Measurements from ENCODE around the gene RTN4RL2. TPM values are rescaled to one million over a fixed set of nuclear protein-coding genes. Genes with fewer than 3 reads are reported as not detected.

Gene RTN4RL2
- total and polyA plus RNA-seq, 12 donors, result 0.33 to 1.5 (median 0.90) TPM

GRCh38 chr11:57462597-57462996 lies 2.3 kb downstream of the RTN4RL2 start:
- DNase-seq, result no peak
- H3K36me3 ChIP-seq, result no peaks in the 10 kb centered on the region
- intact Hi-C loops (cut with DNase I), result loop anchor here in 1 of 10 donors (10.0 kb wide), 1 partner anchor 1052 kb away; no protein-coding TSS in a partner anchor
- no peak overlapping the region for H3K4me3 ChIP-seq
- no peak for TF ChIP-seq CTCF (IDR thresholded peaks at IDR 0.05)
- H3K27me3 ChIP-seq, result peaks cover 13 to 71% (median 46%) of the 10 kb centered on the region in 7 donors
- no peak for ATAC-seq
- no peak overlapping the region for H3K27ac ChIP-seq
- 75 to 80% methylated on average over 3 of the region's 3 CpGs for WGBS, 2 donors
- no peaks in the 10 kb centered on the region for H3K9me3 ChIP-seq
- H3K4me1 ChIP-seq, result peaks cover 4 to 34% (median 32%) of the 10 kb centered on the region in 9 donors

- WGBS, 2 donors, result 50 to 65% methylated on average over 14 of the region's 14 CpGs
- no peak for TF ChIP-seq CTCF (IDR thresholded peaks at IDR 0.05)
- peaks cover 12 to 61% (median 33%) of the 10 kb centered on the region in 7 donors for H3K27me3 ChIP-seq
- no peak overlapping the region for H3K27ac ChIP-seq
- no peaks in the 10 kb centered on the region for H3K9me3 ChIP-seq
- H3K4me1 ChIP-seq, result peaks cover 4 to 21% (median 19%) of the 10 kb centered on the region in 9 donors
- intact Hi-C loops (cut with DNase I), result loop anchor here in 1 of 10 donors (10.0 kb wide), 1 partner anchor 1051 kb away; no protein-coding TSS in a partner anchor
- DNase-seq, result no peak
- no peak overlapping the region for H3K4me3 ChIP-seq
- no peaks in the 10 kb centered on the region for H3K36me3 ChIP-seq
- no peak for ATAC-seq
Observed at GRCh38 chr11:57463671-57464538, 3.6 kb downstream of the RTN4RL2 start.

GRCh38 chr11:57464539-57465181 lies 4.3 kb downstream of the RTN4RL2 start:
- no peaks in the 10 kb centered on the region for H3K36me3 ChIP-seq
- H3K4me1 ChIP-seq, result peaks cover 3 to 13% (median 12%) of the 10 kb centered on the region in 9 donors
- DNase-seq, result no peak
- H3K27ac ChIP-seq, result no peak overlapping the region
- peaks cover 4 to 54% (median 26%) of the 10 kb centered on the region in 7 donors for H3K27me3 ChIP-seq
- TF ChIP-seq CTCF (IDR thresholded peaks at IDR 0.05), result no peak
- no peak for ATAC-seq
- H3K9me3 ChIP-seq, result no peaks in the 10 kb centered on the region
- H3K4me3 ChIP-seq, result no peak overlapping the region
- intact Hi-C loops (cut with DNase I), result loop anchor here in 1 of 10 donors (10.0 kb wide), 1 partner anchor 1050 kb away; no protein-coding TSS in a partner anchor
- 52 to 57% methylated on average over 30 of the region's 30 CpGs for WGBS, 2 donors

GRCh38 chr11:57466680-57467079 lies 6.4 kb downstream of the RTN4RL2 start:
- Histone ChIP-seq H3K27ac (no peak overlapping the region), H3K9me3 (no peaks in the 10 kb centered on the region), H3K4me3 (no peak overlapping the region), H3K36me3 (no peaks in the 10 kb centered on the region), H3K27me3 (peaks cover 0 to 35% (median 7%) of the 10 kb centered on the region in 7 donors), H3K4me1 (no peaks in the 10 kb centered on the region)
- WGBS, 2 donors, result 51 to 58% methylated on average over 4 of the region's 4 CpGs
- no peak for TF ChIP-seq CTCF (IDR thresholded peaks at IDR 0.05)
- no peak for DNase-seq
- intact Hi-C loops (cut with DNase I), result loop anchor here in 1 of 10 donors (10.0 kb wide), 1 partner anchor 1048 kb away; no protein-coding TSS in a partner anchor
- ATAC-seq, result no peak

All from heart right ventricle (tissue), 16 donors.